Choroid plexus epithelial cell (primary cell): Measurements from ENCODE around the gene SPX.

Experiments used
- DNase-seq: peaks from one replicate; pipeline ENCODE4 v3.0.0-alpha.2; 2010; ENCODE audit warnings: low read depth
- H3K4me3 ChIP-seq: 2 replicates; pipeline ENCODE4 v1.5.1; 2011; ENCODE audit warnings: low read depth, mild to moderate bottlenecking, control low read depth, low read length, moderate library complexity
- CTCF ChIP-seq: conservative IDR thresholded peaks from 2 replicates; pipeline ENCODE4 v1.5.1; 2011; ENCODE audit warnings: low read depth, mild to moderate bottlenecking, control low read depth, inconsistent platforms, low read length, moderate library complexity

SPX gene

GRCh38 chr12:21526053-21526452 lies at the start of gene SPX:
Gene SPX, plus strand, starts transcription at chr12:21526296. Its CDS starts 177 bp downstream, at chr12:21526473.
- peak; percentile 48 for DNase-seq
- H3K4me3 ChIP-seq: peak within 1 kb of the TSS; percentile 69
- no peak for TF ChIP-seq CTCF

- H3K4me3 ChIP-seq: no peak overlapping the region
- no peak for TF ChIP-seq CTCF
- DNase-seq: peak; percentile 72
These were observed 49.1 kb upstream of the SPX start for GRCh38 chr12:21476949-21477348.

- TF ChIP-seq CTCF: no peak
- no peak overlapping the region for H3K4me3 ChIP-seq
- no peak for DNase-seq
These were observed 47.2 kb upstream of the SPX start for GRCh38 chr12:21478756-21479455.

GRCh38 chr12:21483531-21483930 lies 42.6 kb upstream of the SPX start:
- no peak overlapping the region for H3K4me3 ChIP-seq
- no peak for DNase-seq
- no peak for TF ChIP-seq CTCF

GRCh38 chr12:21485998-21486397 lies 40.1 kb upstream of the SPX start:
- TF ChIP-seq CTCF: no peak
- DNase-seq: no peak

GRCh38 chr12:21499765-21500164 lies 26.3 kb upstream of the SPX start:
- DNase-seq: no peak
- H3K4me3 ChIP-seq: no peak overlapping the region
- TF ChIP-seq CTCF: no peak

More at GRCh38 chr12:21485998-21486397, 40.1 kb upstream of the SPX start:
- H3K4me3 ChIP-seq: no peak overlapping the region

- peak overlapping the region; percentile 90 for H3K4me3 ChIP-seq
- no peak for DNase-seq
- TF ChIP-seq CTCF: peak; percentile 22
These were observed 25.3 kb upstream of the SPX start for GRCh38 chr12:21500786-21501257.
